Measurements from ENCODE around the gene IGF2R.

DNA sequence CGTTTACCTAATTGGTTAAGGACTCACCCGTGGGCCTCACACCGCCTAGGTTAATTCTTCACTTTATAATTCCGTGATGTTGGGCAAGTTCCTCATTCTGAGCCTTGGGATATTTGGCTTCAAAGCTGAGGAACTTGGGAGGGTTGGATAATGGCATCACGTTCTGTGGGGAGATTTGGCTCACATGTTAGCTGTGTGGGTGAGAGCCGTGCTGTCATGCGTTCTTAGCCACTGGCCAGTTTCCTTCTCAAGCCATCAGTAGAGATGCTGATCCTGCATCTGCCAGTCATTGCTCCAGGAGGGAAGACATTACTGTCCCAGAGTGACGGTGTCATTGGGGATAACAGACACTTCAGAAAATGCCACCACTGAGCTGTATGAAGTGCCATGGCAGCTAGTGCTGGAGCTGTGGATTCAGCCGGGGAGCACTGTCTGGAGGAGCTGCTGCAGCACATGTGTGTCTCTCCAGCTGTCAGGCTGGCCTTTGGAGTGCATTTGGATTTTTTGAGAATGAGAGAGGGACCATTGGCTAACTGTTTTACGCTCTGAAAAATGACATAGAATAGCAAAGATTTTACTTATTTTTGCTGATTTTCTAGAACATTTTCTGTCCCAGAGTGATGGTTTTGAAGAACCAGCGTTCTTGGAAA is 16.5 kb downstream of the IGF2R start:
- TF ChIP-seq EZH2 (IDR thresholded peaks at IDR 0.05; ENCODE audit: insufficient read depth, poor library complexity, severe bottlenecking) (no peak), EZH2phosphoT487 (IDR thresholded peaks at IDR 0.05; ENCODE audit: insufficient read depth, low read depth) (no peak)
